IPS DF 19.7 (cell line): ENCODE results near the gene LMO7.
"Not testable (repeated sequence)": the region's sequence is repeated elsewhere in the genome, so short reads cannot be mapped to it uniquely, and the experiment has no call there.

Experiments used
- DNase-seq: peaks from one replicate; pipeline ENCODE4 v3.0.0-alpha.2; 2013; ENCODE audit warnings: low read depth, low spot score

Gene LMO7

GRCh38 chr13:75647126-75647784 is 11.1 kb downstream of the LMO7 start:
- DNase-seq: no peak

- no peak for DNase-seq
These were observed 12.3 kb downstream of the LMO7 start for GRCh38 chr13:75648446-75648845.

GRCh38 chr13:75651013-75651412 is 14.9 kb downstream of the LMO7 start:
- DNase-seq: no peak

DNA sequence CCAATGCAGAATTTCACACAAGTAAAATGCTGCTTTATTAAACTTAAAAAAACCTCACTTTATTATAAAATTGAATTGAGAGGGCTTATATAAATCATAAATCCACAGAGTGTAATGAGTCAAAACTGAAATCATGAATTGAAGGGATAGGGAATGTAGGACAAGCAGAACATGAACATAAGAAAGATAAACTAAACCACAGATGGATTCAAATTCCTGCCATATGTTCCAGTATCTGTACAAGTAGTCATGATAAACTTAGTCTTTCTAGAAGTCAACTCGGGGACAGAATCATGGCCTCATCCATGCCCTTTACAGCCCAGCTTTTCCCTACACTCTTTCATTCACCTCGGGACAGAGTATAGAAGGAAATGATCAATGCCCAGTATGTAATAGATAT is 16.6 kb downstream of the LMO7 start:
- DNase-seq: no peak

- no peak for DNase-seq
These were observed 20.4 kb downstream of the LMO7 start for GRCh38 chr13:75656425-75656989.

DNA sequence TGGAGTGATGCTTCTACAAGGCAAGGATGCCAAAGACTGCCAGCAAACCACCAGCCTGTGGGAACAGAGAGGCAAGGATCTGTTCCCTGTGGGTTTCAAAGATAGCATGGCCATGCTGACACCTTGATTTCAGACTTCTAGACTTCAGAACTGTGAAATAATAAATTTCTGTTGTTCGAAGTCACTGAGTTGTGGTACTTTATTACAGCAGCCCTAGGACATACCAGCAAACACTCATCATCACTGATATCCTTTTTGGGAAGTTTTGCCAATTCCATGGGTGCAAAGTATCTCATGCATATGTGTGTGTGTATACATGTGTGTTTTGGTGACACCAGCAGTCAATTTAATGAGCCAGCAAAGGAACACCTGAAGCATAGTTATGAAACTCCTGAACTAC is 21.0 kb downstream of the LMO7 start:
- no peak for DNase-seq

- DNase-seq: no peak
These were observed 24.6 kb downstream of the LMO7 start for GRCh38 chr13:75660694-75661093.

GRCh38 chr13:75661443-75661842 is 25.3 kb downstream of the LMO7 start:
- DNase-seq: no peak

- DNase-seq: no peak
These were observed 30.7 kb downstream of the LMO7 start for GRCh38 chr13:75666646-75667351.

DNA sequence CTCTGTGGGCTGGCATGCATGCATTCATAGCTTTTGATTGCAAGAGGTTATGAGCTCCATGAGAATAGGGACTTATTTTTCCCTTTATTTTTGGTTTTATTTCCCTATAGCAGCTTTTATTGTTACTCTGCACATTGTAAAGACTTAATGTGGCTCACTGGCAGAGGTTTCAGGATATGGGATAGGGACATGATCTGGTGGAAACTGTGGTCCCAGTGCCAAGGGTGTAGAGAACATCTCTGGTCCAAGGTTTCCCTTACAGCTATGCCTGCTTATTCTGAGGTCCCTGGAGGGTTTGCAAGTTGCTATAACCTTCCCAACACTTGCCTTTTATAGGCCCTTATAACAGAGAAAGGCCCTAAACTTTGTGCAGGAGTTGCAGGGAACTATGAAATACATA is 33.6 kb downstream of the LMO7 start:
- DNase-seq: no peak

DNA sequence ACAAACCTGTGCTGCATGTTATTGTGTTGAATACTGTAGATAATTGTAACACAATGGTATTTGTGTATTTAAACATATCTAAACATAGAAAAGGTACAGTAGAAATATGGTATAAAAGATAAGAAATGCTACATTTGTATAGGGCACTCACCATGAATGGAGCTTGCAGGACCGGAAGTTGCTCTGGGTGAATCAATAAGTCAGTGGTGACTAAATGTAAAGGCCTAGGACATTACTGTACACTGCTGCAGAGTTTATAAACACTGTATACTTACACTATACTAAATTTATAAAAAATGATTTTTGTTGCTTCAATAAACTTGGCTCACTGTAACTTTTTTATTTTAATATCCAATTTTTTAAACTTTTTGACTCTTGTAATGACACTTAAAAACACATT is 34.4 kb downstream of the LMO7 start:
- DNase-seq: no peak

DNA sequence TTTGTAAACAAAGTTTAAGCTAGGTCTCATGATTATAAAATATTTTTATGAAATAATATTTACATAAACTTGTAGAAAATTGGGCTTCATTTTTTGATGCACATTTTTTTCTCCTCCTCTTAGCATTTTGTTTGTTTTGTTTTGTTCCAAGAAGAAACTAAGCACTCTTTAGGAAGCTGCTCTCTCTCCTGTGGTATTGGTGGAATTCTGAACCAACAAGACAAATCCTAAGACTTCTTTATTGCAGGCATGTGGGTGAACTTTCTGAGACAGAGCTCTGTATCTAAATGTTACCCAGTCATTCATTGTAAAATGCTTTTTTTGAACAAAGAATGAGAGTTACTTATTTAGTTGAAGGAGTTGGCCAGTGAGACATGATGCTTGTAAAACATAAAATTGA is 39.3 kb downstream of the LMO7 start:
- DNase-seq: no peak

GRCh38 chr13:75679459-75679858 is 43.3 kb downstream of the LMO7 start:
- DNase-seq: no peak

GRCh38 chr13:75680251-75680650 is 44.1 kb downstream of the LMO7 start:
- DNase-seq: not testable (repeated sequence)

- DNase-seq: no peak
These were observed 46.2 kb downstream of the LMO7 start for GRCh38 chr13:75682326-75682725.

- no peak for DNase-seq
These were observed 49.1 kb downstream of the LMO7 start for GRCh38 chr13:75685239-75685697.

GRCh38 chr13:75687150-75687763 is 51.1 kb downstream of the LMO7 start:
- DNase-seq: no peak

- DNase-seq: no peak
These were observed 53.6 kb downstream of the LMO7 start for GRCh38 chr13:75689686-75690085.

DNA sequence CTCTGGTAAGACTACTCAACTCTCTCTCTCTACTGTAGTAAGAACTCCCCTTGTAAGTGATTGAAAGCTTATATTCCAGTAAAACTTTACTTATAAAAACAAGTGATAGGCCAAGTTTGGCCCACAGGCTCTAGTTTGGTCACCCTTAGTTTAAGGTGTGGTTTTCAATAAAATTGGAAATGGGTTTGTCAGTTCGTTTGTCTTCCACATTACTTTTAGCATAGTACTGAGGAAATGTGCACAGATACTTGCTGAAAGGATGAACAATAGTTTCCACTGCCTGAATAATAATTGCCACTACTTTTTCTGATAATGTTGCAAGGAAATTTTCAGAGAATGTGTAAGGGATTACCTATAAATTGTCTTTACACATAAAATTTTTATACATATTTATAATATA is 54.5 kb downstream of the LMO7 start:
- no peak for DNase-seq

GRCh38 chr13:75691183-75691582 is 55.1 kb downstream of the LMO7 start:
- DNase-seq: no peak

- DNase-seq: no peak
These were observed 57.1 kb downstream of the LMO7 start for GRCh38 chr13:75693227-75693626.

GRCh38 chr13:75694722-75695121 is 58.6 kb downstream of the LMO7 start:
- no peak for DNase-seq

GRCh38 chr13:75695908-75696307 is 59.8 kb downstream of the LMO7 start:
- not testable (repeated sequence) for DNase-seq
